Measurements from ENCODE around the gene CD63.

DNA sequence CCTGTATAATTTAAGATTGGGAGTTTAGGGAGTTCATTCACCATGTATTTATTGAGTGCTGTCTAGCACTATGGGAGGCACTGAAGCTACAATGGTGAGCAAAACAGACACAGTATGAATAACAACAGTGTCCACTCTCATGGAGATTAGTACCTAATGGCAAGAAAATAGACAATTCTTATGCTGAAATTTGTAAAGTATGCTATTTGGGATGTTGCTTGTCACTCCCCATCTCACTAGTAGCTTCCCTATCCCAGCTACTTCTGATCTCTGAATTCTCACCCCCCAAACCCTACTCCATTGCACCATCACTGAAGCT, 18.1 kb upstream of the CD63 start:
- TF ChIP-seq, protein P1, sequence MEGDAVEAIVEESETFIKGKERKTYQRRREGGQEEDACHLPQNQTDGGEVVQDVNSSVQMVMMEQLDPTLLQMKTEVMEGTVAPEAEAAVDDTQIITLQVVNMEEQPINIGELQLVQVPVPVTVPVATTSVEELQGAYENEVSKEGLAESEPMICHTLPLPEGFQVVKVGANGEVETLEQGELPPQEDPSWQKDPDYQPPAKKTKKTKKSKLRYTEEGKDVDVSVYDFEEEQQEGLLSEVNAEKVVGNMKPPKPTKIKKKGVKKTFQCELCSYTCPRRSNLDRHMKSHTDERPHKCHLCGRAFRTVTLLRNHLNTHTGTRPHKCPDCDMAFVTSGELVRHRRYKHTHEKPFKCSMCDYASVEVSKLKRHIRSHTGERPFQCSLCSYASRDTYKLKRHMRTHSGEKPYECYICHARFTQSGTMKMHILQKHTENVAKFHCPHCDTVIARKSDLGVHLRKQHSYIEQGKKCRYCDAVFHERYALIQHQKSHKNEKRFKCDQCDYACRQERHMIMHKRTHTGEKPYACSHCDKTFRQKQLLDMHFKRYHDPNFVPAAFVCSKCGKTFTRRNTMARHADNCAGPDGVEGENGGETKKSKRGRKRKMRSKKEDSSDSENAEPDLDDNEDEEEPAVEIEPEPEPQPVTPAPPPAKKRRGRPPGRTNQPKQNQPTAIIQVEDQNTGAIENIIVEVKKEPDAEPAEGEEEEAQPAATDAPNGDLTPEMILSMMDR (IDR thresholded peaks at IDR 0.05; ENCODE audit: low read depth, low read length) = no peak
- TF ChIP-seq POLR2A (IDR thresholded peaks at IDR 0.05; ENCODE audit: extremely low read depth, insufficient read length) = no peak
- TF ChIP-seq, protein P2, sequence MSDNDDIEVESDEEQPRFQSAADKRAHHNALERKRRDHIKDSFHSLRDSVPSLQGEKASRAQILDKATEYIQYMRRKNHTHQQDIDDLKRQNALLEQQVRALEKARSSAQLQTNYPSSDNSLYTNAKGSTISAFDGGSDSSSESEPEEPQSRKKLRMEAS (IDR thresholded peaks at IDR 0.05; ENCODE audit: low read depth, low read length) = no peak

Measured in NB4 (cell line).